HFFc6 (cell line): ENCODE results near the gene TAS1R1. TPM values are rescaled to one million over a fixed set of nuclear protein-coding genes. Genes with fewer than 3 reads are reported as not detected.

Experiments
- total RNA-seq, 6 experiments: library from RNA; stranded (reverse); fragmentation: NEBNext Ultra II Directional; extraction: Animal tissue kit (Norgen Biotek cat#: 25700); gene quantifications; 2 replicates in 1 of 6; 3 replicates in 5 of 6; pipeline ENCODE4 v1.2.3, GENCODE V29; 2021

TAS1R1 gene
- total RNA-seq, 6 experiments from 2014 or later, result not detected

Other genes with a start within 250 kb of the TAS1R1 start
- gene ACOT7, start 161.5 kb upstream of the TAS1R1 start, total RNA-seq, result 100 to 1,000 TPM; 103 to 125 (median 111) TPM
- under 1 TPM in 4 of 6 experiments, not detected in 2; 0.14 to 0.35 (median 0.30) TPM for gene HES2, start 135.4 kb upstream of the TAS1R1 start, total RNA-seq
- not detected for gene ESPN, start 130.5 kb upstream of the TAS1R1 start, total RNA-seq
- gene TNFRSF25, start 89.1 kb upstream of the TAS1R1 start, total RNA-seq, result 1 to 10 TPM; 1.8 to 3.2 (median 2.7) TPM
- gene PLEKHG5, start 63.6 kb upstream of the TAS1R1 start, total RNA-seq, result 1 to 10 TPM; 6.4 to 7.2 (median 6.6) TPM
- gene NOL9, start 794 bp upstream of the TAS1R1 start, total RNA-seq, result 10 to 100 TPM; 26.4 to 36.4 (median 33.4) TPM
- 10 to 100 TPM; 10.0 to 15.1 (median 11.3) TPM for gene ZBTB48, start 24.7 kb downstream of the TAS1R1 start, total RNA-seq
- 10 to 100 TPM; 21.1 to 31.5 (median 22.6) TPM for gene KLHL21, start 47.6 kb downstream of the TAS1R1 start, total RNA-seq
- 10 to 100 TPM; 18.0 to 19.9 (median 19.0) TPM for gene PHF13, start 58.4 kb downstream of the TAS1R1 start, total RNA-seq
- 10 to 100 TPM; 12.9 to 18.2 (median 16.2) TPM for gene THAP3, start 69.6 kb downstream of the TAS1R1 start, total RNA-seq
- gene DNAJC11, start 146.5 kb downstream of the TAS1R1 start, total RNA-seq, result 10 to 100 TPM; 66.6 to 79.5 (median 73.0) TPM
- 10 to 100 TPM; 78.1 to 96.6 (median 86.1) TPM for gene CAMTA1, start 230.1 kb downstream of the TAS1R1 start, total RNA-seq